OCI-M2 (cell line): ENCODE data around the gene BAIAP2.
"Not testable (repeated sequence)": the region's sequence is repeated elsewhere in the genome, so short reads cannot be mapped to it uniquely, and the experiment has no call there.

ENCODE experiments used
- DNase-seq: peaks from one replicate; lab custom pipeline; 2025; ENCODE audit not compliant: unreplicated experiment; lab: John Stamatoyannopoulos, UW

BAIAP2 gene

GRCh38 chr17:81066072-81066471 is 31.1 kb downstream of the BAIAP2 start:
- DNase-seq: no peak

- DNase-seq: no peak
These were observed 31.9 kb downstream of the BAIAP2 start for GRCh38 chr17:81066771-81067315.

GRCh38 chr17:81067391-81067811 is 32.5 kb downstream of the BAIAP2 start:
- DNase-seq: no peak

- no peak for DNase-seq
These were observed 33.6 kb downstream of the BAIAP2 start for GRCh38 chr17:81068411-81069134.

- no peak for DNase-seq
These were observed 34.2 kb downstream of the BAIAP2 start for GRCh38 chr17:81069135-81069645.

GRCh38 chr17:81070541-81071246 is 35.7 kb downstream of the BAIAP2 start:
- DNase-seq: no peak

- DNase-seq: no peak
These were observed 37.1 kb downstream of the BAIAP2 start for GRCh38 chr17:81071761-81072741.

- no peak for DNase-seq
These were observed 39.3 kb downstream of the BAIAP2 start for GRCh38 chr17:81073967-81074839.

GRCh38 chr17:81074875-81075274 is 39.9 kb downstream of the BAIAP2 start:
- DNase-seq: no peak

- no peak for DNase-seq
These were observed 40.4 kb downstream of the BAIAP2 start for GRCh38 chr17:81075307-81075706.

GRCh38 chr17:81076141-81076679 is 41.3 kb downstream of the BAIAP2 start:
- DNase-seq: no peak

GRCh38 chr17:81078026-81078913 is 43.3 kb downstream of the BAIAP2 start:
- not testable (repeated sequence) for DNase-seq

GRCh38 chr17:81080019-81080418 is 45.1 kb downstream of the BAIAP2 start:
- no peak for DNase-seq

GRCh38 chr17:81081222-81082176 is 46.5 kb downstream of the BAIAP2 start:
- no peak for DNase-seq

GRCh38 chr17:81082177-81083073 is 47.5 kb downstream of the BAIAP2 start:
- DNase-seq: no peak

GRCh38 chr17:81083125-81083765 is 48.3 kb downstream of the BAIAP2 start:
- DNase-seq: no peak
